HepG2 (cell line): Measurements from ENCODE around the gene ELMOD3. TPM values are rescaled to one million over a fixed set of nuclear protein-coding genes. Genes with fewer than 3 reads are reported as not detected.

Experiments
- MED8 ChIP-seq: sonication (generic); formaldehyde crosslinking; IDR thresholded peaks from 2 replicates; pipeline ENCODE4 v1.8.1; 2023; ENCODE audit warnings: mild to moderate bottlenecking, missing genetic modification reagents; ENCODE audit not compliant: insufficient replicate concordance
- ZNF317 ChIP-seq: sonication (generic); formaldehyde crosslinking; IDR thresholded peaks from 2 replicates; pipeline ENCODE4 v1.5.0; 2020; ENCODE audit warnings: mild to moderate bottlenecking, missing genetic modification reagents
- polyA plus RNA-seq, 8 experiments: library from polyadenylated mRNA; depleted of rRNA in 3 of 8; stranded (reverse) in 7 of 8; unstranded in 1 of 8; fragments of >200 nt; fragmentation: Illumina TruSeq in 4 of 8; extraction: Trizol in 4 of 8; gene quantifications; 2 replicates each; pipeline versions ENCODE4 v1.2.1 to v1.2.3, GENCODE V29; 2011 to 2016; ENCODE audit warnings: low read depth in 4 of 8, missing spikeins in 1 of 8, mixed read lengths in 1 of 8; ENCODE audit not compliant: insufficient read depth in 1 of 8
- total RNA-seq, 5 experiments: library from RNA; depleted of rRNA; stranded (reverse); fragments of >200 nt; fragmentation: Illumina TruSeq; extraction: Trizol; gene quantifications; 2 replicates each; pipeline ENCODE4 v1.2.3, GENCODE V29; 2016; ENCODE audit warnings: low read depth in 1 of 5
- TF ChIP-seq, protein P1 (sequence below): sonication (generic); IDR thresholded peaks from 2 replicates; pipeline ENCODE4 v1.6.1; 2016; ENCODE audit warnings: low read depth, borderline replicate concordance
- TF ChIP-seq, protein P2 (sequence below): sonication (generic); formaldehyde crosslinking; IDR thresholded peaks from 2 replicates; pipeline ENCODE4 v1.5.0; 2020; ENCODE audit warnings: mild to moderate bottlenecking, missing genetic modification reagents, borderline replicate concordance
- TF ChIP-seq, protein P3 (sequence below): sonication (generic); formaldehyde crosslinking; IDR thresholded peaks from 2 replicates; pipeline ENCODE4 v1.5.0; 2020; ENCODE audit warnings: missing genetic modification reagents
- TF ChIP-seq, protein P4 (sequence below), 2 experiments: sonication (generic) in 1 of 2; formaldehyde crosslinking in 1 of 2; IDR thresholded peaks; 2 replicates each; pipeline versions ENCODE4 v1.6.1 to v1.9.0; 2014 to 2022; ENCODE audit warnings: antibody characterized with exemption in 1 of 2, borderline replicate concordance in 1 of 2, inconsistent platforms in 1 of 2, low read depth in 1 of 2, missing genetic modification reagents in 1 of 2
- TF ChIP-seq, protein P5 (sequence below): sonication (generic); formaldehyde crosslinking; IDR thresholded peaks from 2 replicates; pipeline ENCODE4 v1.8.1; 2023; ENCODE audit warnings: mild to moderate bottlenecking, inconsistent platforms, moderate library complexity, missing genetic modification reagents, borderline replicate concordance
- TF ChIP-seq, protein P6 (sequence below): sonication (generic); formaldehyde crosslinking; IDR thresholded peaks from 2 replicates; pipeline ENCODE4 v1.5.0; 2020; ENCODE audit warnings: mild to moderate bottlenecking, low read depth, missing genetic modification reagents, borderline replicate concordance
- TF ChIP-seq, protein P7 (sequence below): sonication (generic); formaldehyde crosslinking; IDR thresholded peaks from 2 replicates; pipeline ENCODE4 v1.5.0; 2020; ENCODE audit warnings: mild to moderate bottlenecking, missing genetic modification reagents, borderline replicate concordance

The ELMOD3 gene
- total and polyA plus RNA-seq, 2 of the 13 experiments (the other 11 are each of a cell fraction or from before 2014, with no cell fraction given) = 13.3 to 19.5 TPM

DNA sequence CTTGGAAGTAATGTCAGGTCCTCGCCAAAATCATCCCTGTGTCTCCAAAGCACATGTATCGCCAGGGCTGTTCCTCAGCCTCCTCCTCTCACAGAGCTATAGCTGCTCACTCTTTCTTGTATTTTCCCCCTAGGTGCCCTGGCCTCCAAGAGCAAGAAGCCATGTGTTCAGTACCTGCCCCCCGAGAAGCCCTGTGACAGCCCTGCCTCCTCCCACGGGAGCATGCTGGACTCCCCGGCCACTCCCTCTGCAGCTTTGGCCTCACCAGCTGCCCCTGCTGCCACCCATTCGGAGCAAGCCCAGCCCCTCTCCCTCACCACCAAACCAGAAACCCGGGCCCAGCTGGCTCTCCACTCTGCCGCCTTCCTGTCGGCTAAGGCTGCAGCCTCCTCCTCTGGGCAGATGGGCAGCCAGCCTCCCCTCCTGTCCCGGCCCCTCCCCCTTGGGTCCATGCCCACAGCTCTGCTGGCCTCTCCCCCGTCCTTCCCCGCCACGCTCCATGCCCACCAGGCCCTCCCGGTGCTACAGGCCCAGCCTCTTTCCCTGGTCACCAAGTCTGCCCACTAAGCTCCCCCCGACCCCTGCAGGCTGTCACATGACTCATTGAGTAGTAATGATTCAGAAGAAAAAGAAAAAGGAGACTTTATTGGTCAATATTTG lies 45.5 kb upstream of the ELMOD3 start (continued):
- TF ChIP-seq, protein P1, sequence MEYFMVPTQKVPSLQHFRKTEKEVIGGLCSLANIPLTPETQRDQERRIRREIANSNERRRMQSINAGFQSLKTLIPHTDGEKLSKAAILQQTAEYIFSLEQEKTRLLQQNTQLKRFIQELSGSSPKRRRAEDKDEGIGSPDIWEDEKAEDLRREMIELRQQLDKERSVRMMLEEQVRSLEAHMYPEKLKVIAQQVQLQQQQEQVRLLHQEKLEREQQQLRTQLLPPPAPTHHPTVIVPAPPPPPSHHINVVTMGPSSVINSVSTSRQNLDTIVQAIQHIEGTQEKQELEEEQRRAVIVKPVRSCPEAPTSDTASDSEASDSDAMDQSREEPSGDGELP = peak; percentile 46; the same call in 1 of the 2 replicates
- TF ChIP-seq, protein P2, sequence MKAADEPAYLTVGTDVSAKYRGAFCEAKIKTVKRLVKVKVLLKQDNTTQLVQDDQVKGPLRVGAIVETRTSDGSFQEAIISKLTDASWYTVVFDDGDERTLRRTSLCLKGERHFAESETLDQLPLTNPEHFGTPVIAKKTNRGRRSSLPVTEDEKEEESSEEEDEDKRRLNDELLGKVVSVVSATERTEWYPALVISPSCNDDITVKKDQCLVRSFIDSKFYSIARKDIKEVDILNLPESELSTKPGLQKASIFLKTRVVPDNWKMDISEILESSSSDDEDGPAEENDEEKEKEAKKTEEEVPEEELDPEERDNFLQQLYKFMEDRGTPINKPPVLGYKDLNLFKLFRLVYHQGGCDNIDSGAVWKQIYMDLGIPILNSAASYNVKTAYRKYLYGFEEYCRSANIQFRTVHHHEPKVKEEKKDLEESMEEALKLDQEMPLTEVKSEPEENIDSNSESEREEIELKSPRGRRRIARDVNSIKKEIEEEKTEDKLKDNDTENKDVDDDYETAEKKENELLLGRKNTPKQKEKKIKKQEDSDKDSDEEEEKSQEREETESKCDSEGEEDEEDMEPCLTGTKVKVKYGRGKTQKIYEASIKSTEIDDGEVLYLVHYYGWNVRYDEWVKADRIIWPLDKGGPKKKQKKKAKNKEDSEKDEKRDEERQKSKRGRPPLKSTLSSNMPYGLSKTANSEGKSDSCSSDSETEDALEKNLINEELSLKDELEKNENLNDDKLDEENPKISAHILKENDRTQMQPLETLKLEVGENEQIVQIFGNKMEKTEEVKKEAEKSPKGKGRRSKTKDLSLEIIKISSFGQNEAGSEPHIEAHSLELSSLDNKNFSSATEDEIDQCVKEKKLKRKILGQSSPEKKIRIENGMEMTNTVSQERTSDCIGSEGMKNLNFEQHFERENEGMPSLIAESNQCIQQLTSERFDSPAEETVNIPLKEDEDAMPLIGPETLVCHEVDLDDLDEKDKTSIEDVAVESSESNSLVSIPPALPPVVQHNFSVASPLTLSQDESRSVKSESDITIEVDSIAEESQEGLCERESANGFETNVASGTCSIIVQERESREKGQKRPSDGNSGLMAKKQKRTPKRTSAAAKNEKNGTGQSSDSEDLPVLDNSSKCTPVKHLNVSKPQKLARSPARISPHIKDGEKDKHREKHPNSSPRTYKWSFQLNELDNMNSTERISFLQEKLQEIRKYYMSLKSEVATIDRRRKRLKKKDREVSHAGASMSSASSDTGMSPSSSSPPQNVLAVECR (CRISPR knock-in tag) = peak; percentile 37; the same call in 1 of the 2 replicates
- TF ChIP-seq, protein P3, sequence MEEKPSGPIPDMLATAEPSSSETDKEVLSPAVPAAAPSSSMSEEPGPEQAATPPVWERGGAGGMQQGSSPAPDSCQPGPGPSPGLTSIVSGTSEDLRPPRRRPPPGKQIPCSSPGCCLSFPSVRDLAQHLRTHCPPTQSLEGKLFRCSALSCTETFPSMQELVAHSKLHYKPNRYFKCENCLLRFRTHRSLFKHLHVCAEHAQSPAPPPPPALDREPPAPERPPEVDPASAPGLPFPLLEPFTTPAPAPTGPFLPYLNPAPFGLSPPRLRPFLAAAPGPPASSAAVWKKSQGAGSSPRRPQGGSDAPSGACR = no peak
- TF ChIP-seq MED8 (CRISPR knock-in tag) (peak; percentile 16), ZNF317 (CRISPR knock-in tag) (no peak)
- TF ChIP-seq, protein P4, sequence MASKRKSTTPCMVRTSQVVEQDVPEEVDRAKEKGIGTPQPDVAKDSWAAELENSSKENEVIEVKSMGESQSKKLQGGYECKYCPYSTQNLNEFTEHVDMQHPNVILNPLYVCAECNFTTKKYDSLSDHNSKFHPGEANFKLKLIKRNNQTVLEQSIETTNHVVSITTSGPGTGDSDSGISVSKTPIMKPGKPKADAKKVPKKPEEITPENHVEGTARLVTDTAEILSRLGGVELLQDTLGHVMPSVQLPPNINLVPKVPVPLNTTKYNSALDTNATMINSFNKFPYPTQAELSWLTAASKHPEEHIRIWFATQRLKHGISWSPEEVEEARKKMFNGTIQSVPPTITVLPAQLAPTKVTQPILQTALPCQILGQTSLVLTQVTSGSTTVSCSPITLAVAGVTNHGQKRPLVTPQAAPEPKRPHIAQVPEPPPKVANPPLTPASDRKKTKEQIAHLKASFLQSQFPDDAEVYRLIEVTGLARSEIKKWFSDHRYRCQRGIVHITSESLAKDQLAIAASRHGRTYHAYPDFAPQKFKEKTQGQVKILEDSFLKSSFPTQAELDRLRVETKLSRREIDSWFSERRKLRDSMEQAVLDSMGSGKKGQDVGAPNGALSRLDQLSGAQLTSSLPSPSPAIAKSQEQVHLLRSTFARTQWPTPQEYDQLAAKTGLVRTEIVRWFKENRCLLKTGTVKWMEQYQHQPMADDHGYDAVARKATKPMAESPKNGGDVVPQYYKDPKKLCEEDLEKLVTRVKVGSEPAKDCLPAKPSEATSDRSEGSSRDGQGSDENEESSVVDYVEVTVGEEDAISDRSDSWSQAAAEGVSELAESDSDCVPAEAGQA (IDR thresholded peaks at IDR 0.05; ENCODE audit: low read depth) = no peak
- TF ChIP-seq, protein P4 (CRISPR knock-in tag; IDR thresholded peaks at IDR 0.05; ENCODE audit: borderline replicate concordance) = no peak
- TF ChIP-seq, protein P5, sequence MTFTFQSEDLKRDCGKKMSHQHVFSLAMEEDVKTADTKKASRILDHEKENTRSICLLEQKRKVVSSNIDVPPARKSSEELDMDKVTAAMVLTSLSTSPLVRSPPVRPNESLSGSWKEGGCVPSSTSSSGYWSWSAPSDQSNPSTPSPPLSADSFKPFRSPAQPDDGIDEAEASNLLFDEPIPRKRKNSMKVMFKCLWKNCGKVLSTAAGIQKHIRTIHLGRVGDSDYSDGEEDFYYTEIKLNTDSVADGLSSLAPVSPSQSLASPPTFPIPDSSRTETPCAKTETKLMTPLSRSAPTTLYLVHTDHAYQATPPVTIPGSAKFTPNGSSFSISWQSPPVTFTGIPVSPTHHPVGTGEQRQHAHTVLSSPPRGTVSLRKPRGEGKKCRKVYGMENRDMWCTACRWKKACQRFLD (CRISPR knock-in tag) = no peak
- TF ChIP-seq, protein P6, sequence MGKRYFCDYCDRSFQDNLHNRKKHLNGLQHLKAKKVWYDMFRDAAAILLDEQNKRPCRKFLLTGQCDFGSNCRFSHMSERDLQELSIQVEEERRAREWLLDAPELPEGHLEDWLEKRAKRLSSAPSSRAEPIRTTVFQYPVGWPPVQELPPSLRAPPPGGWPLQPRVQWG (CRISPR knock-in tag) = no peak
- TF ChIP-seq, protein P7, sequence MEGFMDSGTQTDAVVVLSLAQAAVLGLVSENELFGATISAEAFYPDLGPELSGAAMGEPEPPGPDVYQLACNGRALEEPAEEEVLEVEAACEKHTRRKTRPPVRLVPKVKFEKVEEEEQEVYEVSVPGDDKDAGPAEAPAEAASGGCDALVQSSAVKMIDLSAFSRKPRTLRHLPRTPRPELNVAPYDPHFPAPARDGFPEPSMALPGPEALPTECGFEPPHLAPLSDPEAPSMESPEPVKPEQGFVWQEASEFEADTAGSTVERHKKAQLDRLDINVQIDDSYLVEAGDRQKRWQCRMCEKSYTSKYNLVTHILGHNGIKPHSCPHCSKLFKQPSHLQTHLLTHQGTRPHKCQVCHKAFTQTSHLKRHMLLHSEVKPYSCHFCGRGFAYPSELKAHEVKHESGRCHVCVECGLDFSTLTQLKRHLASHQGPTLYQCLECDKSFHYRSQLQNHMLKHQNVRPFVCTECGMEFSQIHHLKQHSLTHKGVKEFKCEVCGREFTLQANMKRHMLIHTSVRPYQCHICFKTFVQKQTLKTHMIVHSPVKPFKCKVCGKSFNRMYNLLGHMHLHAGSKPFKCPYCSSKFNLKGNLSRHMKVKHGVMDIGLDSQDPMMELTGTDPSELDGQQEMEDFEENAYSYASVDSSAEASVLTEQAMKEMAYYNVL (CRISPR knock-in tag) = 0 out of 2 replicates have a peak, but pooled peaks have one; percentile 28
